Tibial artery (tissue), 4 donors: ENCODE measurements around the gene COPS7A.

Experiments used
- DNase-seq, 2 donors: peaks; one replicate each; pipeline ENCODE4 v3.0.0-alpha.2; 2019
- H3K27ac ChIP-seq, 2 donors: fragments of 200-600 bp; sonication (generic) in 1 of 2; 1 replicate in 1 of 2; 2 replicates in 1 of 2; pipeline ENCODE4 v1.5.1; 2018 to 2019; ENCODE audit warnings: mild to moderate bottlenecking in 1 of 2
- H3K27me3 ChIP-seq, 2 donors: fragments of 200-600 bp; sonication (generic) in 1 of 2; one replicate each; pipeline versions ENCODE4 v1.5.1 to v1.6.0; 2016 to 2019
- H3K36me3 ChIP-seq, 3 donors: fragments of 200-600 bp; sonication (generic) in 2 of 3; one replicate each; pipeline ENCODE4 v1.5.1; 2016 to 2019; ENCODE audit warnings: mild to moderate bottlenecking in 2 of 3
- H3K4me1 ChIP-seq, 4 donors: fragments of 200-600 bp; sonication (generic) in 2 of 4; 1 replicate in 3 of 4; 2 replicates in 1 of 4; pipeline ENCODE4 v1.5.1; 2016 to 2019
- H3K4me3 ChIP-seq, 2 donors: fragments of 200-600 bp; sonication (generic) in 1 of 2; 1 replicate in 1 of 2; 2 replicates in 1 of 2; pipeline ENCODE4 v1.5.1; 2018 to 2019; ENCODE audit warnings: mild to moderate bottlenecking in 2 of 2
- H3K9me3 ChIP-seq, 3 donors: fragments of 200-600 bp; sonication (generic) in 1 of 3; one replicate each; pipeline ENCODE4 v1.5.1; 2016 to 2019
- intact Hi-C: fragments of 100-400 bp; cut with DNase I; formaldehyde crosslinking; loops from one replicate; pipeline ENCODE4 v1.15.0; 2023; ENCODE audit warnings: low total_unique reads
- TF ChIP-seq, protein P1 (sequence below), 2 experiments: fragments of 200-600 bp in 1 of 2; fragments of 450-650 bp in 1 of 2; IDR thresholded peaks; one replicate each; pipeline ENCODE4 v1.5.1; 2017 to 2019; ENCODE audit warnings: antibody characterized with exemption in 2 of 2, mild to moderate bottlenecking in 1 of 2, moderate library complexity in 1 of 2

Gene COPS7A

DNA sequence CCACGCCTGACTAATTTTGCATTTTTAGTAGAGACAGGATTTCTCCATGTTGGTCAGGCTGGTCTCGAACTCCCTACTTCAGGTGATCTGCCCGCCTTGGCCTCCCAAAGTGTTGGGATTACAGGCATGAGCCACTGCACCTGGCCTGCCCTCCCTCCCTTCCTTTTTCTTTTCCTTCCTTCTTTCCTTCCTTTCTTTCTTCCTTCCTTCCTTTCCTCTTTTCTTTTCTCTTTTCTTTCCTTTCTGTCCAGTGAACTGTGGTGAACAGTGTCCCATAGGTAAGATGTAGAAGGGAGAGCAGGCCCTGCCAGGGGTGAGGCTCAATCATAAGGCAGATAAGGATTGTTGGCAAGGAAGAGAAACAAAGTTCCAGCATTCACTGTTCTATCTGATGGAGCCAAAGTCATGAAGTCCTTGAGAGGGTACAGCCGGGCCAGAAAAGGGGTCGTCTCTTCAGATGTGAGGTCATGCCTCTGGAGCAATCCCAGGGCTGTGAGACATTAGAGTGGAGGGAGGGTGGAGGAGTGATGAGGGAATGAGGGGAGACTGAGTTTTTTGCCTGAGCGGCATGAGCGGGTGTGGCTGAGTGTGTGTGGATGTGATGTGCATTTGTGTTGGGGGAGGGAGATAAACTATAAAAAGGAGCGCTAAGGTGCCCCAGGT, 33.3 kb downstream of the COPS7A start:
- Histone ChIP-seq H3K27ac (no peak overlapping the region), H3K4me1 (peaks cover 0 to 8% (median 4%) of the 10 kb centered on the region in 4 donors), H3K27me3 (no peaks in the 10 kb centered on the region), H3K36me3 (no peaks in the 10 kb centered on the region), H3K9me3 (no peaks in the 10 kb centered on the region), H3K4me3 (no peak overlapping the region)
- TF ChIP-seq, protein P1, sequence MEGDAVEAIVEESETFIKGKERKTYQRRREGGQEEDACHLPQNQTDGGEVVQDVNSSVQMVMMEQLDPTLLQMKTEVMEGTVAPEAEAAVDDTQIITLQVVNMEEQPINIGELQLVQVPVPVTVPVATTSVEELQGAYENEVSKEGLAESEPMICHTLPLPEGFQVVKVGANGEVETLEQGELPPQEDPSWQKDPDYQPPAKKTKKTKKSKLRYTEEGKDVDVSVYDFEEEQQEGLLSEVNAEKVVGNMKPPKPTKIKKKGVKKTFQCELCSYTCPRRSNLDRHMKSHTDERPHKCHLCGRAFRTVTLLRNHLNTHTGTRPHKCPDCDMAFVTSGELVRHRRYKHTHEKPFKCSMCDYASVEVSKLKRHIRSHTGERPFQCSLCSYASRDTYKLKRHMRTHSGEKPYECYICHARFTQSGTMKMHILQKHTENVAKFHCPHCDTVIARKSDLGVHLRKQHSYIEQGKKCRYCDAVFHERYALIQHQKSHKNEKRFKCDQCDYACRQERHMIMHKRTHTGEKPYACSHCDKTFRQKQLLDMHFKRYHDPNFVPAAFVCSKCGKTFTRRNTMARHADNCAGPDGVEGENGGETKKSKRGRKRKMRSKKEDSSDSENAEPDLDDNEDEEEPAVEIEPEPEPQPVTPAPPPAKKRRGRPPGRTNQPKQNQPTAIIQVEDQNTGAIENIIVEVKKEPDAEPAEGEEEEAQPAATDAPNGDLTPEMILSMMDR (IDR thresholded peaks at IDR 0.05): no peak
- DNase-seq: no peak
- intact Hi-C loops: no loop called here

DNA sequence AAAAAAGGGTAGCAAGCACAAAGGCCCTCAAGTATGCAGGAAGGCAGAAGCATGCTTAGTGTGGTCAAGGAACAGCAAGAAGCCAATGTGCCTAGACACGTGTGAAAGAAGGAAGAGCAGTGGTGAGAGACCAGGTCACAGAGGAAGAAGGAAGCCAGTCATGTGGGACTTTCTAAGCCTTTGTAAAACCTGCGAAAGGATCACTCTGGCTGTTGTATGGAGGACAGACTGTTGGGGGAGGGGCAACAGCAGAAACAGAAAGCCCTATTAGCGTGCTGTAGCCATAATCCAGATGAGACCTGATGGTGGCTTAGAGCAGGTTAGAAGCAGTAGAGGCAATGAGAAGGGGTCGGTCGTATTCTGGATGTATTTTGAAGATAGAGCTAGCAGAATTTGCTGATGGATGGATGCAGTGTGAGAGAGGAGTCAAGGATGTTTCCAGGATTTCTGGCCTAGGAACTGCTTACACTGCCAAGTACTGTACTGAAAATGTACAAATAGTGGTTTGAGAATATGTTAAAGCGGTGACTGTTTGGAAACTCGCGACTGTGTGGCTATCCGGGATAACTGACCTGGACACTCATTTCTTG, 34.8 kb downstream of the COPS7A start:
- TF ChIP-seq, protein P1 (IDR thresholded peaks at IDR 0.05): no peak
- no peak for DNase-seq
- H3K27me3 ChIP-seq: no peaks in the 10 kb centered on the region
- H3K4me3 ChIP-seq: no peak overlapping the region
- intact Hi-C loops: no loop called here
- no peaks in the 10 kb centered on the region for H3K9me3 ChIP-seq
- no peaks in the 10 kb centered on the region for H3K36me3 ChIP-seq
- H3K27ac ChIP-seq: no peak overlapping the region
- H3K4me1 ChIP-seq: peaks cover 0 to 15% (median 3%) of the 10 kb centered on the region in 4 donors

DNA sequence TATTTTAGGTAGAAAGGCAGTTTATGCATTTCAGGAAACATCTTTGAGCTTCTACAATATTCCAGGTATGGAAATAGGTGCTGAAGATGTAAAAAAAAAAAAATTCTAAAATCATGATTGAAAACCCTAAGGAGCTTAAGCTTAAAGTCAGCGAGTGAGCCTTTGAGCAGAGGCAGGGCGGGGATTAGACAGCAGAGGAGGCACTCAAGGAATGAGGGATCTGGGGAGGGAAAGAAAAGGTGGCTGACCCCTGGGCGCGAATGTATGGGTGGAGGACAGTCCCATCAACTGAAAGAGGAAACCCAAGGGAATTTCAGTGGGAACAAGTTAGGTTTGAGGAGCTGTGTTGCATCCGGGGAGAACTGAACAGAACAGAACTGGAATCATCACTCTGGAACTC, 35.9 kb downstream of the COPS7A start:
- no peak overlapping the region for H3K4me3 ChIP-seq
- H3K36me3 ChIP-seq: no peaks in the 10 kb centered on the region
- intact Hi-C loops: no loop called here
- H3K27ac ChIP-seq: no peak overlapping the region
- DNase-seq: no peak
- peaks cover 0 to 17% (median 5%) of the 10 kb centered on the region in 4 donors for H3K4me1 ChIP-seq
- no peaks in the 10 kb centered on the region for H3K27me3 ChIP-seq
- TF ChIP-seq, protein P1 (IDR thresholded peaks at IDR 0.05): no peak
- H3K9me3 ChIP-seq: no peaks in the 10 kb centered on the region

DNA sequence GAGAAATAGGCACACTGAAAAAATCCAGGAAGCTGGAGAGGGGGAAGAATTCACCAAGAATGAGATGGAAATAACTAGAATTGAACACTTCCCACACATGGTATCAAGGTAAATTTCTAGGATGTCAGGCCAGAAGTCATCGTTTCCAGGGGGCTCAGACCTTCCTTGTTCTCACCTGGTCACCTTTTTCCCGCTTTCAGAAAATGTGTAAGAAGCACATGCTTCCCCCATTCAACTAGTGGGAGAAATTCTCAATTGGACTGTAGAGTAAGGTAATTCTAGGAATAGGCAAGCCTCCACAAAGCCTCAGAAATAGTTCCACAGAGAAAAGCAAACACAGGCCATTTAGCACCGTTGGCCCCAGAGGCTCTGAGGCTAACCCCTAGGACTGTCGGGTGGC, 39.5 kb downstream of the COPS7A start:
- intact Hi-C loops: no loop called here
- H3K36me3 ChIP-seq: no peaks in the 10 kb centered on the region
- peaks cover 0 to 33% (median 22%) of the 10 kb centered on the region in 4 donors for H3K4me1 ChIP-seq
- peak overlapping the region; percentile 17 to 85 for H3K4me3 ChIP-seq
- H3K27ac ChIP-seq: peak overlapping the region; percentile 85 to 97
- TF ChIP-seq, protein P1 (IDR thresholded peaks at IDR 0.05): no peak
- H3K27me3 ChIP-seq: no peaks in the 10 kb centered on the region
- DNase-seq: no peak
- H3K9me3 ChIP-seq: no peaks in the 10 kb centered on the region

DNA sequence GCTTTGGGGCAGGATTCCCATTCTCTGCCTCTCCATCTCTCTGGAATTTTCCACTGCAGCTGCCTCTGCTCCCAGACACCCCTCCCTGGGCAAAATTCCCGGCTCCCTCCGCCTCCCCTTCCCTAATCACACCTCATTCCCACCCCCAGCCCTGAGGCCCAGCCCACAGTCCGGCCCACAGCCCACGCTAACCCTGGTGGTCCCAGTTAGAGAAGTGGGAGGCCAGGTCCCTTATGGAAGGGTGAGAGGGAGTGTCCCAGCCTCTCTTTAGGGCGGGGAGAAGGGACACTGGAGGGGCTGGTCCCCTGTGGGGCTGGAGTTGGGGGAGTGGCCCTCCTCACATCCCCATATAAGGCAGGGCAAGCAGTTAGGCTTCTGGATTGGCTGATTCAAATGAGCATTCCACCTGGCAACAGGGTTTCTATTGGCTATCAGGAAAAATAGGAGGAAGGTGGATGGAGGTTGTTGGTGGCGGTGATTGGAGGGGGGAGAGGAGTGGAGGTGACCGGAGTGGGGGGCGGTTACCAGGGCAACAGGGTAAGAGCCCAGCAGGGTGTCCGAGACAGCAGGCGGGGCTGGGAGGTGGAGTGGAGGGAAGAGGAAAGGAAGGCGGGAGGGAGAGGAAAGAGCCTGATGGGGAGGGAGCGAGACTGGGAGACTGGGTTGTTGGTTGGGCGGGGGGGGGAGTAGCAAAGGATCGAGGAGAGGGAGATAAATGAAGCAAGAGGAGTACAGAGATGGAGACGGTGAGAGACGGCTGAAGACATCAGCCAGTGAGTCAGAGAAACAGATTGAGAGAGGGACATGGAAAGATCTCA, 40.4 kb downstream of the COPS7A start:
- TF ChIP-seq, protein P1 (IDR thresholded peaks at IDR 0.05): no peak
- peak; percentile 96 to 99 for DNase-seq

More for the DNA sequence above, 40.4 kb downstream of the COPS7A start:
- Histone ChIP-seq H3K27me3 (no peaks in the 10 kb centered on the region), H3K36me3 (peaks cover 0 to 3% (median 1%) of the 10 kb centered on the region in 3 donors), H3K4me1 (peaks cover 0 to 42% (median 30%) of the 10 kb centered on the region in 4 donors), H3K9me3 (no peaks in the 10 kb centered on the region), H3K27ac (peak overlapping the region; percentile 85 to 97), H3K4me3 (peak overlapping the region; percentile 85 to 93)
- intact Hi-C loops: no loop called here
